NCI-H128 (cell line): Measurements from ENCODE around the gene FAM83C.

Experiments
- DNase-seq: peaks from one replicate; lab custom pipeline; 2025; ENCODE audit not compliant: unreplicated experiment; lab: John Stamatoyannopoulos, UW

The FAM83C gene

DNA sequence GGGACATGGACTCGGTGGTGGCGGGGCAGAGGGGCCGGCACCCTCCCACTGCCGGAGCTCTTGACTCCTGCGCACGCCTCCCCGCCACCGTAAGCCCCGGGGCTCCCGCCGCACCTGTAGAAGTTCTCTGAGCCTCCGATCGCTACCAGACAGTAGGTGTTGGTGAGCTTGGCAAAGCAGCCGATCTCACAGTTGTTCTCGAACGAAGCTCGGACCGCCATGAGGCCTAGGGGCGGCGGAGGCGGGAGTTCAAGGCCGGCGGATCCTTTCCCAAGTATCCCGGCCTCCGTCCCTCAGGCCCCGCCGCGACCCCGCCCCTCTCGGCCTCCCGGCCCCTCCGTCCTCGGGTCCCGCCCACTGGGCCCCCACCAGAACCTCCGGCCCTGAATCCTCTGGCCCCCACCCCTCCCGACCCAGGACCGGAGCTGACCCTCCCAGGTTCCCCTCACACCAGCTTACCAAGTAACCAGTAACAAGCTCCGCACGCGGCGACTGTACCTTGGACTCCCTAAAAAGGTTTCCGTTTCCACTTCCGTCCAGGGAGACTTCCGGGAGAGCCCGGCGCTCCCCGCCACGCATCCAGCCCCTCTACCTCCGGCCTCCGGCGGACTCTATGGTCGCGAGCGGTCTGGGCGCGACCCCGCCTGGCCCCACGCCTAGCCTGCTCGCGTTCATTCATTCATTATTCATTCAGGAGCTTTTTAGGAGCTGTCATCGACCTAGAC is 7.8 kb downstream of the FAM83C start, which contains the start of gene EIF6:
Gene EIF6 (minus strand): TSS at position 506 of the 725 bp plus-strand sequence. CDS start 285 bp downstream, at position 221.
- peak; percentile 58 for DNase-seq

DNA sequence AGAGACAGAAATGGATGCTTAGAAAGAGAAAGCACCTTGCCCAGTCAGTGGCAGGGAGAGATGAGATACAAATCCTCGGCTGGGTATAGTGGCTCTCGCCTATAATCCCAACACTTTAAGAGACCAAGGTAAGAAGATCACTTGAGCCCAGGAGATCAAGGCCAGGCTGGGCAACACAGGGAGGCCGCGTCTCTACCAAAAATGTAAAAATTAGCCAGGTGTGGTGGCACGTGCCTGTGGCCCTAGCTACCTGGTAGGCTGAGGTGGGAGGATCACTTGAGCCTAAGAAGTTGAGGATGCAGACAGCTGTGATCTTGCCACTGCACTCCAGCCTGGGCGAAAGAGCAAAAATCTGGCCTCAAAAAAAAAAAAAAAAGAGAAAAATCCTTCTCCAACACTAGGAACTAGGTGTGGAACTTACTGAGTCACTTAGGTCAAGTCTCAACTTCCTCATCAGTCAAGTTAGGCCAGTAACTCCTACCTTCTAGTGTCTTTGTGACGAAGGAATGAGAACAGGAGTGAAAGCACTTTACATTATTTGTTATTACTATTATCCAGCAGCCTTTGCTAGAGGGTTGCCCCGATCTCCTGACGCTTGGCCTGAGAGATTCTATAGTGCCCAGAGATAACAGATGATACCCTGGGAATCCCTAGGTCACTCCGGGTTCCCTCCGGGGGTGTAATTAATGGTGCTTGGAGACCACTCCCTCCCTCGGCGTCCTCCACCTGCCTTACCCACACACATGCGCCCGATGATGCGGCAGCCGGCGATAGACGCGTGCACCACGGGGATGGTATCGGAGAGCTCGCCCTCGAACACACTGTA is 8.6 kb downstream of the FAM83C start:
- no peak for DNase-seq

DNA sequence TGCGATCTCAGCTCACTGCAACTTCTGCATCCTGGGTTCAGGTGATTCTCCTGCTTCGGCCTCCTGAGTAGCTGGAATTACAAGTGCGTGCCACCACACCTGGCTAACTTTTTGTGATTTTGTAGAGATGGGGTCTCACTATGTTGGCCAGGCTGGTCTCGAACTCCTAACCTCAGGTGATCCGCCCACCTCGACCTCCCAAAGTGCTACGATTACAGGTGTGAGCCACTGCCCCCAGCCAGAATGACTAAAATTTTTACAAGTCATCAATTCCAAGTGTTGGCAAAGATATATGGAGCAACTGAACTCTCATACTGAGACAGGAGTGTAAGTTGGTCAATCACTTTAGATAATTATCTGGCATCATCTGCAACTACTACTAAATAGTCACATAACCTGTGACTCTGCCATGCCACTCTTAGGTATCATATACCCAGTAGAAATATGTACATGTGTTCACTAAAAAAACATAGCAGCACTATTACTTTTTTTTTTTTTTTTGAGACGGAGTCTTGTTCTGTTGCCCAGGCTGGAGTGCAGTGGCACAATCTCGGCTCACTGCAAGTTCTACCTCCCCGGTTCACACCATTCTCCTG is 10.6 kb downstream of the FAM83C start:
- no peak for DNase-seq

DNA sequence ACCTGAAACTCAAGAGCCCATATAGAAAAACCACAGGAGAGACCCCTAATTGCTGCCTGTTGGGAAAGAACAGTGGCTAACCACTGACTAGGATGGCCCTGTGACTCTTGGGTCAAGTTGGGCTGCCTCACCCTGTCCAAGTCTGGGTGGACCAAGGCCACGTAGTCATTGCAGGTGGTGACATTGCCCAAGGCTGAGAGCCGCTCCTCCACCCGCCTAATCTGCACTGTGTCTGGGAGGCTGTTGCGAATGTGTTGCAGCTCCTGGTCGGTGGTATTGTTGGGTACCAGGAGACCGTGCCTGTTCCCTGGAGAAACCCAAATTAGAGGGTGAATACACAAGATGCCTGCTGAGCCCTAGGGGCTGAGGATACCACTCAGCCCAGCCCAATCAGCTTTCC is 11.7 kb downstream of the FAM83C start:
- DNase-seq = no peak

DNA sequence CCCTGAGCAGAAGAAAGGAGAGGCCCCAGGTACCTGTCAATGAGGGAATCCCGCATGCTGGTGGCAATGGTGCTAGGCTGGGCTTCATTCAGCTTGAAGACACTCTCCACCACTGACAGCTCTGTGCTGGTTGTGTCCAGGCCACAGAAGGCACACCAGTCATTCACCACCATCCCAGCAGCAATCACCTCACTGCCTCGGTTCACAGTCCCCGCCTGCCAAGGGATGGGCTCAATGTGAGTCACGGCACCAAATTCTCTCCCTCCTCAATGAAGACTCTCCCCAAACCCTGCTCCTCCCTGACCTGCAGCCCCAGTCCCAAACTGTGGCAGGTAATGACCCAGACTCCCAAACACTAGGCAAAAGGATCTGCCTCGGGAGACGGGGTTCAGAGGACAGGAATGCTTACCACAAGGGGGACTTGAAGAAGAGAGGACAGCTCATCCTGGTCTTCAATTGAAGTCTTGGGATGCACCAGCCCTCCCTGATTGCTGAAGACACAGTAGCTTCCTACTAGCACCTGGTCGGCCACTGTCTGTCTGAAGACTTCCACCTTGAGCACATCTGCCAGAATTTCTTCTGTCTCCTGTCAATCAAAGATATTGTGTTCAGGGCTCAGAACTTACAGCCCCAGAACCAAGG is 12.6 kb downstream of the FAM83C start:
- DNase-seq = no peak

DNA sequence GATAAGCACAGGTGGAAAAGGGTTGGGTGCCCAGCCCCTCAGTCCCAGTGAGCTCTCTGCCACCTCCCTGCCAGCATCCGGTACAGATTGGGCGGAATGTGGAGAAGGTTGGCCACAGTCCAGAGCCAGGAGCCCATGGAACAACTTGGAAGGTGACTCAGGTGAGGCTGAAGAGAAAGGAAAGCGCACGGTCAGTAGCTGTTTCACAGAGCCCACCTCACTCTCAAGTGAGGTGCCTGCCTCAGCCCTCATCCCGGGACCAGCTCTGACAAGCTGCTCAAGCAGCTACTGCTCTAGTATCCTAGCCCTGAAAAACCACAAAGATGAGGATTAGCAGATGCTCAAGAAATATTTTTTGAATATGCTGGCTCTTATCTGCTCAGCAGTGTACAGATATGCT is 13.2 kb downstream of the FAM83C start:
- DNase-seq = no peak

DNA sequence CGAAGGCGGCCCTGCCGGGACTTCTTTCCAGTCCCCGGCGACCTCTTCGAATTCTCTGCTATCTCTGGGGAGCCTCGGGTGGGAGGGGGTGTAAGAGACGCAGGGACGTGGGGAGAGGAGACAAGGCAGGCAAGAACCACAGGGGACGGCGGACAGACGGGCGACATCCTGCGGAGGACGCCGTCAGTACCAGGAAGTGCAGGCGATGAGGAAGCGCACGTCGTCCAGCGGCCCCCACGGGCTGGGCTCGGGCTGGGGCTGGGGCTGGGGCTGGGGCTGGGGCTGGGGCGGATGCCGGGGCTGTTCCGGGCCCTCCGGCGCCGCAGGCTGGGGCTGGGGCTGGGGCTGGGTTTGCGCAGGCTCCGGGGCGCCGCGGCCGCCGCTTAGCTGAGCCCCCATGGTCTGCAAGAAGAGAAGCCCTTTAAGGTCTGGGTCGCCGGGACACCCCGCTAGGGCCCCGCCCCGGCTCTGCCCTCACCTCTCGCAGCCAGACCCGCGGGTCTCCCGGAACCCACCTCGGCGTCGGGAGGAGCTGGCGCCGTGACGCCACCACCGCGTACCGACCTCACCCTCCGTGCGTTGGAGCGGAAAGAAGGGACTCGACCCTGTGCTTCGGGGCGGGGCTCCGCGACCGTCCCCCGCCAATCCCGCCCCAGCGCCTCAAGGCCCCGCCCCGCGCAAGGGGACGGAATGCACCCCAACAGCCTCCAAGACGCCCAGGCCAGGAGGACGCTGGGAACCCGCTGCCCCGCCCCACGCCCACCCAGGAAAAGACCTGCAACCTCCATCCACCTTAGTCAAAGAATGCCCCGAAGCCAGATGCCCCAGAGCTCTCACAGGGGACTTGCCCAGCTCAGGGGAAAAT is 14.5 kb downstream of the FAM83C start, which contains the start of gene MMP24OS:
Gene MMP24OS (minus strand): TSS at position 592 of the 865 bp plus-strand sequence. CDS start 193 bp downstream, at position 399.
- DNase-seq = peak; percentile 74

DNA sequence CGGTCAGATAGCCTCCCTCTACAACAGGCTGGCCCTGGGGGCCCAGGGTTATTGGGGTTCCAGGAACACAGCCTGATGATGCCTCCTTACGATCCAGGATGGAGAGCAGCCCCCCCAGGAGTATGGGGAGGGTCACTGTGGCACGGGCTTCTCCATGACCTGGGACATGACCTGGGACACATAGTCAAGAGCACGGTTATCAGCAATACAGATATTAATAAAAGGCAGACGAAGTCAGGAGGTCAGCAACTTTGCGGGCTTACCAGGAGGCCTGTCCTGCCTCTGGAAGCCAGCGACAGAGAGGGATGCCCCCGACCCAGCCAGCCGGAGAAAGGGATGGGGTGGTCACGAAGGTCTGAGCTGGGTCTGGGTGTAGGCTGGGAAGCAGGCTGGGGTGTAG is 15.1 kb downstream of the FAM83C start:
- DNase-seq = no peak

DNA sequence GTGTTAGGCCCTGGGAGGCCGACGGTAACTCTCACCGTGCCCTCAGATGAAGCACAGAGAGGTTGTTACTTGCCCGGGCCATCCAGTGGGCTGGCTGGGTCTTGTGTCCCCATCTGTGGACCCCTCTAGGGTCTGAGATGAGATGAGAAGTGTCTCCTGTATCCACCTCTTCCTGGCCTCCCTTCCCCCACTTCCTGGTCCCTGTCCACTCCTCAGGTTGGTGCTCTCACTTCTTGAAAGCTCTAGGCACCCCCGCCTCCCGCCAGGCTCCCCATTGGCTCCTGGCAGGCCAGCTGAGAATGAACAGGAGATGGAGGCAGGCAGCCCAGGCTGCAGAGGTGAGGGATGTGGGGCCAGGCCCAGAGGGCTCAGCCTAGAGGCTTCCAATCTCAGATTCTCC is 15.8 kb downstream of the FAM83C start:
- DNase-seq = no peak

DNA sequence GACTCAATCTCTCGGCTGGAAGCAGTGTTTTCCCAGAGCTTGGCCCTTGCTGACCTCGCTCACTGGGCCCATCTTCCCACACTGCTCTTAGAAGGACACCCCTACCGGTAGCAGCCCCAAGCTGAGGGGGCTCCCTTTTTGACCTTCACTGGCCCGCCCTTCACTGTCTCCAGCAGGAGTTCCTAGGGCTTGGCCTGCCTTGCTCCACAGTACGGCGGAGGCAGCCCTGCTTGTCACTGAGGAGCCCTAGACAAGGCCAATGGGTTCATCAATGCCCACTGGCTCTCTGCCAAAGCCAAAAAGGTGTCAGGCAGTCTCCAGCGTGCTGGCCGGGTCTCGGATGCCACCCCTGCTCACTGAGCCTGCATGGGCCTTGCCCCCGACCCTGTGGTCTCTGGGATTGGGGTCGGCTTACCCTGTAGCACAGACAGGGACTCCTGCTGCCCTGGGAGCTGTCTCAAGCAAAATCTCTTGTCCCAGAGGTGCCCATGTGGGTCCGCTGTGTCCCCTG is 16.4 kb downstream of the FAM83C start:
- DNase-seq = no peak

DNA sequence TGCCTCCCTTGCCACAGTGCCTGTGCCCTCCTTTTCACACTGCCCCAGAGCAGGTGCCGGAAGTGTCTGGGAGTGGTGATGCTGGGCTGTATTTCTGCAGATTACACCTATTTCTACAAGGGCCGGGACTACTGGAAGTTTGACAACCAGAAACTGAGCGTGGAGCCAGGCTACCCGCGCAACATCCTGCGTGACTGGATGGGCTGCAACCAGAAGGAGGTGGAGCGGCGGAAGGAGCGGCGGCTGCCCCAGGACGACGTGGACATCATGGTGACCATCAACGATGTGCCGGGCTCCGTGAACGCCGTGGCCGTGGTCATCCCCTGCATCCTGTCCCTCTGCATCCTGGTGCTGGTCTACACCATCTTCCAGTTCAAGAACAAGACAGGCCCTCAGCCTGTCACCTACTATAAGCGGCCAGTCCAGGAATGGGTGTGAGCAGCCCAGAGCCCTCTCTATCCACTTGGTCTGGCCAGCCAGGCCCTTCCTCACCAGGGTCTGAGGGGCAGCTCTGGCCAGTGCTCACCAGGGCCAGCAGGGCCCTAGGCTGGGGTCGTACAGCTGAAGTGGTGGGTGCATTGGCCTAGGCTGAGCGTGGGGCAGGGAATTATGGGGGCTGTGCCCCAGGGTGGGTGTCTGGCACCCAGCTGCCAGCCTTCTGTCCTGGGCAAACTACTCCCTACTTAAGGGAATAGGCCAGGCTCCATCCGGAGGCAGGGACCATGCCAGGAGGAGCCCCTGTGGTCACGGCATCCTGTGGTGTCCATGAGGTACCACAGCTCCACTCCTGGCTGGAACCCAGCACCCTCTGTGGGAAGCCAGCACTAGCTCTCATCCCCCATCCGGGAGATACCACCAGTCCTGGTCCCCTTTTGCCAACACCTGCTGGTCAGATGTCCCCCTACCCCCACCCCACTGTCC is 17.8 kb downstream of the FAM83C start:
- DNase-seq = no peak

DNA sequence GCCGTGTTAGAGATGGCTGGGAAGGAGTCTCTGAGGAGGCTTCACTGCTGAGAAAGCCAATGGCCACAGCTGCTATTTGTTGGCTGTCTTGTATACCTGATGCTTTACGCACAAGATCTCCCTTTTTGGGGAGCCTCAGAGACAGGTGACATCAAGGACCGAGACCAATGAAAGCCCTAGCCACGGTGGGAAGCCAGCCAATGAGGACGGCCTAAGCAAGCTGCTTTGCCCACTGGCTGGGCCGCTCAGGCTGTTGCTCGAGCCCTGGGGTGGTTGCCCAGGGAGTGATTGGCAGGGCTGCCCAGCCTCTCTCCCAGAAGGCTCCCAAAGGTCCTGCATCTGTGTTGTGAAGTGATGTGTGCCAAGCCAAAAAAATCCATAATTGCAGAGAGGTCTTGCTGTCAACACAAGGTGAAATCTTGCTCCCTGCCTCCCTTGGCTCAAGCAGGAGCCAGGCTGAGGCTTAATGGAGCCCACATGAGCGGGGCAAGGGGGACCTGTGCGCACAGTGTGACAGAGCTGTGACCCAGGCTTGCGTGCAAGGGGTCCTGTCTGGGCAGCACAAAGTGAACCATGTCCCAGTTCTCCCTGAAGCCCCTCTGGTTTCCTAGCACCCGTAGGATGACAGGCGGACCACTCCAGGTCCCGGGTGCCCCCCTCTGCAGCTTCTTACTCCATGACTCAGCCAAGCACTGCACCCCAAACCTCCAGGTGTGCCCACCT is 18.6 kb downstream of the FAM83C start:
- no peak for DNase-seq

DNA sequence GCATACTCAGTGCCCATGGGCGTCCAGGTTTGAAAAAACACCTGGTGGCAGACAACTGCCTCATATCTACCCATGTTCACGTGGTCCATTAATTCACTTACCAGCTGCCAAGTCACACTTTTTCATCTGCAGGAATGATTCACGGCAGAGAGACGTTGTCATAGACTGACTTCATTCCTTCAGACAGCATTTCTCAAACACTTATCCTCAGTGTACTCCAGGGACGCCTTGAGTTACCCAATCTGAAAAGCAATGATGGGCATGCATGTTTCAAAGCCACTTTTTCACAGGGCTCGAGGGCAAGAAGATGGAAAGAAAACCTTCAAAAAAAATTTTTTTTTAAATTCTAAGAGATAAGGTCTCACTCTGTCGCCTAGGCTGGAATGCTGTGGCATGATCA is 20.3 kb downstream of the FAM83C start:
- DNase-seq = no peak

DNA sequence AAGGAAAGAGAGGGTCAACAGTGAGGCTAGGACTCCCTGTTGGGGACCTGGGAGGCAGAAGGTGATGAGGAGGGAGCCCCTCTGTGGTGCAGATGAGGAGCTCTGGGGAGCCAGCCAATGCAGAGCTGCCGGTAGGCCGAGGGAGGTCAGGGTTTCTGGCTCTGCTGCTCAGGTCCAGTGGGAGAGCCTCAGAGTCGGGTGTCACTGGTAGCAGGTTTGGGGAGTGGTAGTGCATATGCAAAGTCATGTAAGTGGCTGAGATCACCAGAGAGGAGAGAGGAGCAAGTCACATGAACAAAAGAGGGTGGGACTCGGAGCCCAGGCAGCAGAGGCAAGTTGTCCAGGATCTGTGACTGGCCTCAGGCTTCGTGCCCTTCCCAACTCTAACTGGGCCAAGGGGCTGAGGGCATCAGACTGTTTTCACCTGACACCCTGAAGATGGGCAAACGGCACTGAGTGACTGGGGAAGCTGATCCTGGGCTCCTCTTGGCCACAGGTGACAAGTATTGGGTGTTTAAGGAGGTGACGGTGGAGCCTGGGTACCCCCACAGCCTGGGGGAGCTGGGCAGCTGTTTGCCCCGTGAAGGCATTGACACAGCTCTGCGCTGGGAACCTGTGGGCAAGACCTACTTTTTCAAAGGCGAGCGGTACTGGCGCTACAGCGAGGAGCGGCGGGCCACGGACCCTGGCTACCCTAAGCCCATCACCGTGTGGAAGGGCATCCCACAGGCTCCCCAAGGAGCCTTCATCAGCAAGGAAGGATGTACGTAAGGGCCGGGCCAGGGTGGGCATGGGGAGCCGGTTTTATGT is 20.9 kb downstream of the FAM83C start:
- DNase-seq = no peak

DNA sequence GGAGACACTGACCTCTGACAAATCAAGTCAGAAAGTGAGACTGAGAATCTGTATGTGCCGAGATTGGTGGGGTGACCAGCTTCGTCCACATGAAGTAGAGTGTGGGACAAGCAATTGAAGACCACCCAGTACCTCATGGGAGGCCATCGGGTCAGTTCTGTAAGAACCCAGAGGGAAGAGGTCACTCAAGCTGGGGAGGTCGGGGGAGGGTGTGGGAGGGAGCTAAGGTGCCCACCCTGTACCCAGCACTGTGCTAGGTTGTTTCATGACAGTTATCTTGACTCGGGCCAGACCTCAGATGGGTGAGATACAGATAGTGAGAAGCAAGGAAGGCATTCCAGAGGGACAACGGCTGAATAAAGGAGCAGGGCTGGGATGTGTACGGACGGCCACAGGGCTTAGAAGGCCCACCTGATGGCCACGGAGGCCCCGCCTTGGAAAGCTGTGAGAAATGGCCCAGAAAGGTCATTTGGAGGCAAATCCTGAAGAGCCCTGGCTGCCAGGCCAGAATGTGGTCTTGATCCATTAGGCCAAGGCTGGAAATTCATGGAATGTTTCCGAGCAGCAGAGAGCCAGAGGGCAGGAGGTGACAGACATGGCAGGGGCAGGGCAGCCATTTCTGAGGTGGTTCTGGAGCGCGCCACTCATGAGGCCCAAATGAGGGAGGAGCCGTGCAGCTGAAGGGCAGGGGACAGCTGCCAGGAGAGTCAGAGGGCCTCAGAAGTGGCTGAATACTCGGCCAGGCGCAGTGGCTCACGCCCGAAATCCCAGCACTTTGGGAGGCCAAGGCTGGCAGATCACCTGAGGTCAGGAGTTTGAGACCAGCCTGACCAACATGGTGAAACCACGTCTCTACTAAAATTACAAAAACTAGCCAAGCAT is 22.0 kb downstream of the FAM83C start:
- no peak for DNase-seq

DNA sequence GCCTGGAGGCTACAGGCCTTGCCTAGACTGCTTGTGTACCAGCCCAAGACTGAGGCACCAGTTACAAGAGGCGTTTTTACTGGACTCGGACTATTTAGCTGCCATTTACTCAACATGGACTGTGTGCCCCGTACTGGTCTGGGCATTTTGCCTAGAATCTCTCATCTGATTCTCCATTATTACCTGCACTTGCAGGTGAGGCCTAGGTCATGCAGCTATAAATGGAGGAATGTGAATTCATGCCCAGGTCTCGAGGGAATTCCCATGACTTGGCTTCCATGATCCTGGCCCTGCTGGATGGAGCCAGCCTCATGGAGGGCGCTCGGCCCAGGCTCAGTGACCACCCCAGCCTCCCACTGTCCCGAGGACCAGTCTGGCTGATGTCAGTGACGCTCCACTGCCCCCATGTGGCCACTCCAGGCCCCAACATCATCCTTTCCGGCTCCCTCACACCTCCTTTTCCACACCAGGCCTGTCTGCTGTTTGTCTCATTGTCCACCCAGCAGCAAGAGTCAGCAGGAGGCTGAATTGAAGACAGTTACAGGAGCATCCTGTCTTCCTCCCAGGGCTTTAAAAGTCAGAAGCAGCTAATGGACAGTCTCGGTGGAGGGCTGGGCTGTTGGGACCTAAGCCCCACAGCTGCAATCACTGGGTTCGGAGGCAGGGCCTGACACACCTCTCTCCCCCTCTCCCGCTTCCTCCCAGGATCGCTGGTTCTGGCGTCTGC is 23.0 kb downstream of the FAM83C start:
- DNase-seq = no peak
